Measurements from ENCODE around the gene GRIN3B. TPM values are rescaled to one million over a fixed set of nuclear protein-coding genes. Genes with fewer than 3 reads are reported as not detected.

GRIN3B gene
- total and polyA plus RNA-seq, 9 of the 15 experiments (the other 6 are each of a cell fraction or from before 2014, with no cell fraction given) = 0.06 to 0.95 (median 0.19) TPM; not detected in 6

DNA sequence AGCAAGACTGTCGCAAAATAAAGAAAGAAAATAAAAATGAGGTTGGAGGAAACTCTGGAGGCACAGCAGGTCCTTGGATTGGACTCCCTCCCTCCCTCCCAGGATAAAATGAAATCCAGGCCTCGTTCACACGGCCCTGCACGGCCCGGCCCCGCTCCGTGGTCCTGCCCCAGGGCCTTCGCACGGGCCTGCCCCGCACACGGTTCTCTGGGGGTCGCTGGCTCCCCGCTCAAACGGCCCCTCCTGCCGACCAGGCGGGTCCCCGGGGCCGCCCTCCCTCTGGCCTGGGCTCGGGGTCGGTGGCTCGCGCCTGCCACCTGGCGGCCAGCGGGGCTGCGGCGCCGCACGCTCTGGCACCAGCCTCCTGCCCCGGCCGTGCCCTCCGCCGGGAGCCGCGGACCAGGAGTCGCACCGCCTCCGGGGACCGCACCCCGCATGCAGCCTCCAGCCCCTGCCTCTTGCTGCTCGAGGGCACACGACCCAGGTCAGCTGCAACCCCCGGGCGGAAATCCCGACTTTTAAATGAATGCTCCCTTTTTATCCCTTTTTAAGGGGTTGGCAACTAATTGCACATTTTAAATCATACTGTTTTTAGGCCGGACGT lies 17.6 kb upstream of the GRIN3B start (continued):
- TF ChIP-seq NR4A1 (CRISPR knock-in tag; IDR thresholded peaks at IDR 0.05) = no peak
- TF ChIP-seq NR4A1 (tag; IDR thresholded peaks at IDR 0.05) = peak; percentile 60; the same call in 1 of the 2 replicates
- peak; percentile 62 for TF ChIP-seq CXXC5 (CRISPR knock-in tag; IDR thresholded peaks at IDR 0.05)
- TF ChIP-seq ZNF324 (CRISPR knock-in tag; IDR thresholded peaks at IDR 0.05) = no peak
- no peak for TF ChIP-seq RFX5 (IDR thresholded peaks at IDR 0.05; ENCODE audit: low read depth, low read length)
- peak; percentile 68 for TF ChIP-seq SIN3B (IDR thresholded peaks at IDR 0.05; ENCODE audit: low read depth)
- TF ChIP-seq ZNF780A (CRISPR knock-in tag; IDR thresholded peaks at IDR 0.05) = no peak
- TF ChIP-seq KLF6 (CRISPR knock-in tag; IDR thresholded peaks at IDR 0.05; ENCODE audit: borderline replicate concordance) = 0 out of 2 replicates have a peak, but pooled peaks have one; percentile 50
- no peak for TF ChIP-seq NR2C2 (CRISPR knock-in tag; IDR thresholded peaks at IDR 0.05)
- peak; percentile 33; the same call in 1 of the 2 replicates for TF ChIP-seq NR2C2 (tag; IDR thresholded peaks at IDR 0.05)
- peak; percentile 98 for TF ChIP-seq HNRNPL (IDR thresholded peaks at IDR 0.05; ENCODE audit: low read depth, low read length)
- TF ChIP-seq FIP1L1 (IDR thresholded peaks at IDR 0.05; ENCODE audit: low read depth, low read length, poor library complexity, severe bottlenecking) = peak; percentile 55
- TF ChIP-seq SMC3 (conservative IDR thresholded peaks at IDR 0.05; ENCODE audit: insufficient read depth, low read depth, low read length) = peak; percentile 99
- no peak for TF ChIP-seq MIER1 (IDR thresholded peaks at IDR 0.05; ENCODE audit: low read depth)
- no peak for TF ChIP-seq MCM3 (IDR thresholded peaks at IDR 0.05)
- TF ChIP-seq, protein P1, sequence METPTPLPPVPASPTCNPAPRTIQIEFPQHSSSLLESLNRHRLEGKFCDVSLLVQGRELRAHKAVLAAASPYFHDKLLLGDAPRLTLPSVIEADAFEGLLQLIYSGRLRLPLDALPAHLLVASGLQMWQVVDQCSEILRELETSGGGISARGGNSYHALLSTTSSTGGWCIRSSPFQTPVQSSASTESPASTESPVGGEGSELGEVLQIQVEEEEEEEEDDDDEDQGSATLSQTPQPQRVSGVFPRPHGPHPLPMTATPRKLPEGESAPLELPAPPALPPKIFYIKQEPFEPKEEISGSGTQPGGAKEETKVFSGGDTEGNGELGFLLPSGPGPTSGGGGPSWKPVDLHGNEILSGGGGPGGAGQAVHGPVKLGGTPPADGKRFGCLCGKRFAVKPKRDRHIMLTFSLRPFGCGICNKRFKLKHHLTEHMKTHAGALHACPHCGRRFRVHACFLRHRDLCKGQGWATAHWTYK (CRISPR knock-in tag; IDR thresholded peaks at IDR 0.05) = peak; percentile 68; the same call in 1 of the 2 replicates
- TF ChIP-seq, protein P2, sequence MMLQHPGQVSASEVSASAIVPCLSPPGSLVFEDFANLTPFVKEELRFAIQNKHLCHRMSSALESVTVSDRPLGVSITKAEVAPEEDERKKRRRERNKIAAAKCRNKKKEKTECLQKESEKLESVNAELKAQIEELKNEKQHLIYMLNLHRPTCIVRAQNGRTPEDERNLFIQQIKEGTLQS (IDR thresholded peaks at IDR 0.05) = no peak
- TF ChIP-seq, protein P2 (CRISPR knock-in tag; conservative IDR thresholded peaks at IDR 0.05) = no peak
- TF ChIP-seq, protein P3, sequence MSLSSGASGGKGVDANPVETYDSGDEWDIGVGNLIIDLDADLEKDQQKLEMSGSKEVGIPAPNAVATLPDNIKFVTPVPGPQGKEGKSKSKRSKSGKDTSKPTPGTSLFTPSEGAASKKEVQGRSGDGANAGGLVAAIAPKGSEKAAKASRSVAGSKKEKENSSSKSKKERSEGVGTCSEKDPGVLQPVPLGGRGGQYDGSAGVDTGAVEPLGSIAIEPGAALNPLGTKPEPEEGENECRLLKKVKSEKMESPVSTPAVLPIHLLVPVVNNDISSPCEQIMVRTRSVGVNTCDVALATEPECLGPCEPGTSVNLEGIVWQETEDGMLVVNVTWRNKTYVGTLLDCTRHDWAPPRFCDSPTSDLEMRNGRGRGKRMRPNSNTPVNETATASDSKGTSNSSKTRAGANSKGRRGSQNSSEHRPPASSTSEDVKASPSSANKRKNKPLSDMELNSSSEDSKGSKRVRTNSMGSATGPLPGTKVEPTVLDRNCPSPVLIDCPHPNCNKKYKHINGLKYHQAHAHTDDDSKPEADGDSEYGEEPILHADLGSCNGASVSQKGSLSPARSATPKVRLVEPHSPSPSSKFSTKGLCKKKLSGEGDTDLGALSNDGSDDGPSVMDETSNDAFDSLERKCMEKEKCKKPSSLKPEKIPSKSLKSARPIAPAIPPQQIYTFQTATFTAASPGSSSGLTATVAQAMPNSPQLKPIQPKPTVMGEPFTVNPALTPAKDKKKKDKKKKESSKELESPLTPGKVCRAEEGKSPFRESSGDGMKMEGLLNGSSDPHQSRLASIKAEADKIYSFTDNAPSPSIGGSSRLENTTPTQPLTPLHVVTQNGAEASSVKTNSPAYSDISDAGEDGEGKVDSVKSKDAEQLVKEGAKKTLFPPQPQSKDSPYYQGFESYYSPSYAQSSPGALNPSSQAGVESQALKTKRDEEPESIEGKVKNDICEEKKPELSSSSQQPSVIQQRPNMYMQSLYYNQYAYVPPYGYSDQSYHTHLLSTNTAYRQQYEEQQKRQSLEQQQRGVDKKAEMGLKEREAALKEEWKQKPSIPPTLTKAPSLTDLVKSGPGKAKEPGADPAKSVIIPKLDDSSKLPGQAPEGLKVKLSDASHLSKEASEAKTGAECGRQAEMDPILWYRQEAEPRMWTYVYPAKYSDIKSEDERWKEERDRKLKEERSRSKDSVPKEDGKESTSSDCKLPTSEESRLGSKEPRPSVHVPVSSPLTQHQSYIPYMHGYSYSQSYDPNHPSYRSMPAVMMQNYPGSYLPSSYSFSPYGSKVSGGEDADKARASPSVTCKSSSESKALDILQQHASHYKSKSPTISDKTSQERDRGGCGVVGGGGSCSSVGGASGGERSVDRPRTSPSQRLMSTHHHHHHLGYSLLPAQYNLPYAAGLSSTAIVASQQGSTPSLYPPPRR (CRISPR knock-in tag; IDR thresholded peaks at IDR 0.05; ENCODE audit: borderline replicate concordance) = peak; percentile 84; the same call in 1 of the 2 replicates
- TF ChIP-seq, protein P4, sequence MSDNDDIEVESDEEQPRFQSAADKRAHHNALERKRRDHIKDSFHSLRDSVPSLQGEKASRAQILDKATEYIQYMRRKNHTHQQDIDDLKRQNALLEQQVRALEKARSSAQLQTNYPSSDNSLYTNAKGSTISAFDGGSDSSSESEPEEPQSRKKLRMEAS (CRISPR knock-in tag; IDR thresholded peaks at IDR 0.05) = peak; percentile 13; the same call in 1 of the 2 replicates
- peak; percentile 97 for TF ChIP-seq ZBTB7A (IDR thresholded peaks at IDR 0.05; ENCODE audit: borderline replicate concordance, control insufficient read depth, low read depth, low read length)

Measured in K562 (cell line).